NT2/D1 (cell line): ENCODE results near the gene DMXL2.

Experiments
- YY1 ChIP-seq: IDR thresholded peaks from 2 replicates; pipeline ENCODE4 v1.6.1; 2011; ENCODE audit not compliant: insufficient read length, insufficient read depth
- ZNF274 ChIP-seq: IDR thresholded peaks from 2 replicates; pipeline ENCODE4 v1.6.1; 2011; ENCODE audit warnings: mild to moderate bottlenecking, low read depth, low read length

- TF ChIP-seq YY1 (no peak), ZNF274 (no peak)
Observed at GRCh38 chr15:51484781-51485180, 137.8 kb downstream of the DMXL2 start.
